ENCODE results near the gene KRTAP22-1. TPM values are rescaled to one million over a fixed set of nuclear protein-coding genes. Genes with fewer than 3 reads are reported as not detected.

The KRTAP22-1 gene
- not detected for polyA plus RNA-seq (2013, experiment 1 of 2)
- polyA plus RNA-seq (2013, experiment 2 of 2): not detected

DNA sequence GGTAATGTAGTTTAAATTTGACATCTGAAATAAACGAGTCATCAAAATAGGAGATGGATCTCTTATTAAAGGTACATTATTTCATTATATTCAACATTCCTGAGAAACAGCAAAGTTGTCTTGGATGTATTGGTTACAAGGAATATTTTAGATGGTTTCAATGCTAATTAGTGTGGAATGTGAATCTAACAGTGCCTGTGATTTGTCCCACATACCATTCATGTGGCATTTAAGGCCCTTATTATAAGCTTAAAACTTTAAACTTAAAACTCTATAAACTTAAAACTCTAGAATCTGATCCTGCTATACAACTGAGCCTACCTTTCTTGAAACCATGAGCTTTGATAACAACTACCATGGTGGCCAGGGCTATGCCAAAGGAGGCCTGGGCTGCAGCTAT, at the start of gene KRTAP22-1:
Gene KRTAP22-1 (plus strand): TSS at position 301 of the 400 bp plus-strand sequence.
- Histone ChIP-seq H3K4me2 (ENCODE audit: low read length, poor library complexity, severe bottlenecking) (no peak within 1 kb of the TSS), H3K23ac (ENCODE audit: low read length in 2 of 2) (no peak within 1 kb of the TSS), H3K4me3 (ENCODE audit: insufficient read depth in 1 of 2, low read depth in 1 of 2, low read length in 2 of 2) (no peak within 1 kb of the TSS), H3K36me3 (ENCODE audit: control insufficient read depth in 1 of 2, insufficient read depth in 2 of 2, low read depth in 1 of 2, low read length in 2 of 2) (no peaks in the 10 kb centered on the region), H3K14ac (ENCODE audit: low read length in 2 of 2) (no peak within 1 kb of the TSS), H3K4ac (ENCODE audit: low read depth in 1 of 2, low read length in 2 of 2) (no peak within 1 kb of the TSS), H2AK5ac (ENCODE audit: low read length, severe bottlenecking) (no peak within 1 kb of the TSS), H3K9me3 (ENCODE audit: control insufficient read depth, low read length) (peaks cover 5% of the 10 kb centered on the region), H3K27me3 (ENCODE audit: control insufficient read depth in 1 of 2, insufficient read depth in 1 of 2, low read length in 2 of 2) (no peaks in the 10 kb centered on the region), H2BK120ac (ENCODE audit: low read depth, low read length) (no peak within 1 kb of the TSS), H3K79me1 (replicated peaks; ENCODE audit: low read length, poor library complexity, severe bottlenecking) (no peaks in the 10 kb centered on the region), H3K9ac (ENCODE audit: low read length) (no peak within 1 kb of the TSS), H2AFZ (ENCODE audit: low read depth, low read length) (no peak within 1 kb of the TSS), H2BK5ac (ENCODE audit: low read depth, low read length, poor library complexity, severe bottlenecking) (no peak within 1 kb of the TSS), H3K4me1 (ENCODE audit: control insufficient read depth, insufficient read depth, low read depth, low read length) (no peaks in the 10 kb centered on the region), H4K8ac (ENCODE audit: low read length) (no peak within 1 kb of the TSS), H3K18ac (ENCODE audit: low read depth in 1 of 2, low read length in 2 of 2) (no peak within 1 kb of the TSS), H3K27ac (ENCODE audit: low read length, poor library complexity, severe bottlenecking) (no peak within 1 kb of the TSS), H2BK15ac (ENCODE audit: low read depth, poor library complexity, severe bottlenecking) (no peak within 1 kb of the TSS), H4K91ac (ENCODE audit: low read length) (no peak within 1 kb of the TSS), H2BK12ac (ENCODE audit: low read length in 2 of 2) (no peak within 1 kb of the TSS)
- WGBS: no CpG with 5 or more reads among the region's 1 CpG
- DNase-seq: no peak

DNA sequence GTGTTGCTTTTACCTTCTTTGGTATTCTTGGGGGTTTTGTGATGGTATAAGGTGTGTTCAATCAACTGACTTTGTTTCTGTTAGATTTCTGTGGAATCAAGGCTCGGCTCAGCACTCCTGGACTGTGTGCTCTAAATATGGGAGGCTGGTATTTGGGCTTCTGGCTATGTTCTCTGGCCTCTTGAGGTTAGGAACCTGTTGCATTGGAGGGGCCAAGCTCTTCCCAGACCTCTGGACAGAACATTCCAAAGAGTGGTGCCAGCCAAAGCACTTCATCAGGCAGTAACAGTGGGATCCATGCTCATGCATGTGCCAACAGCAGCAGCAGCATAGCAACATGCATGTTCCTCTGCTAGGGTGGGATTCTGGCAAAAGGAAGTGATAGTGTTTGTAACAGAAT, 48.1 kb upstream of the KRTAP22-1 start:
- H4K8ac ChIP-seq (ENCODE audit: low read length): no peak overlapping the region
- H3K27me3 ChIP-seq (ENCODE audit: control insufficient read depth in 1 of 2, insufficient read depth in 1 of 2, low read length in 2 of 2): no peaks in the 10 kb centered on the region
- no peak overlapping the region for H2AK5ac ChIP-seq (ENCODE audit: low read length, severe bottlenecking)
- H3K27ac ChIP-seq (ENCODE audit: low read length, poor library complexity, severe bottlenecking): no peak overlapping the region
- no peak overlapping the region for H3K4me2 ChIP-seq (ENCODE audit: low read length, poor library complexity, severe bottlenecking)
- H2BK120ac ChIP-seq (ENCODE audit: low read depth, low read length): no peak overlapping the region
- H2BK15ac ChIP-seq (ENCODE audit: low read depth, poor library complexity, severe bottlenecking): no peak overlapping the region
- H2BK12ac ChIP-seq (ENCODE audit: low read length in 2 of 2): no peak overlapping the region
- H2BK5ac ChIP-seq (ENCODE audit: low read depth, low read length, poor library complexity, severe bottlenecking): no peak overlapping the region
- H3K36me3 ChIP-seq (ENCODE audit: control insufficient read depth in 1 of 2, insufficient read depth in 2 of 2, low read depth in 1 of 2, low read length in 2 of 2): no peaks in the 10 kb centered on the region
- H2AFZ ChIP-seq (ENCODE audit: low read depth, low read length): no peak overlapping the region
- no peaks in the 10 kb centered on the region for H3K79me1 ChIP-seq (replicated peaks; ENCODE audit: low read length, poor library complexity, severe bottlenecking)
- H3K4me3 ChIP-seq (ENCODE audit: insufficient read depth in 1 of 2, low read depth in 1 of 2, low read length in 2 of 2): no peak overlapping the region
- H4K91ac ChIP-seq (ENCODE audit: low read length): no peak overlapping the region
- H3K9ac ChIP-seq (ENCODE audit: low read length): no peak overlapping the region
- no peak overlapping the region for H3K18ac ChIP-seq (ENCODE audit: low read depth in 1 of 2, low read length in 2 of 2)
- no peak overlapping the region for H3K14ac ChIP-seq (ENCODE audit: low read length in 2 of 2)
- H3K23ac ChIP-seq (ENCODE audit: low read length in 2 of 2): no peak overlapping the region
- WGBS: 18% methylated on average over 1 of the region's 1 CpG
- no peak for DNase-seq
- no peak overlapping the region for H3K4ac ChIP-seq (ENCODE audit: low read depth in 1 of 2, low read length in 2 of 2)
- H3K9me3 ChIP-seq (ENCODE audit: control insufficient read depth, low read length): peaks cover 22% of the 10 kb centered on the region
- no peaks in the 10 kb centered on the region for H3K4me1 ChIP-seq (ENCODE audit: control insufficient read depth, insufficient read depth, low read depth, low read length)

DNA sequence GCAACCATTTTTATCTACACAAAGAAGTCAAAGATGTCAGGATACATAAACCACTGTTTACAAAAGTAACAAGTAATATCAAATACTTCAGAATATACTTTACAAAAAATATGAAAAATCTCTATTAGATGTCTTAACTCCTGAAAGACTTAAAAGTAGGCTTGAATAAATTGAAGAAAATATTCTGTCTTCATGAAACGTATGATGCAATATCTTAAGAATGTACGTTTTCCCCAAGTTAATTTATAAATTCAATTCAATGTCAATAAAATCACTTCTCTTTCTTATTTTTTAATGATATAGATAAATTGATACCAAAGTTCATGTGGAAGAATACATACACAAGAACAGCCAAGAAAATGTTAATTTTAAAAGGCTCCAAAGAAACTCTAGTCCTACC, 45.8 kb upstream of the KRTAP22-1 start:
- H3K9ac ChIP-seq (ENCODE audit: low read length): no peak overlapping the region
- H3K4me1 ChIP-seq (ENCODE audit: control insufficient read depth, insufficient read depth, low read depth, low read length): no peaks in the 10 kb centered on the region
- H3K23ac ChIP-seq (ENCODE audit: low read length in 2 of 2): no peak overlapping the region
- no peak for DNase-seq
- no peaks in the 10 kb centered on the region for H3K79me1 ChIP-seq (replicated peaks; ENCODE audit: low read length, poor library complexity, severe bottlenecking)
- peaks cover 15% of the 10 kb centered on the region for H3K9me3 ChIP-seq (ENCODE audit: control insufficient read depth, low read length)
- no peak overlapping the region for H3K4me2 ChIP-seq (ENCODE audit: low read length, poor library complexity, severe bottlenecking)
- H3K27ac ChIP-seq (ENCODE audit: low read length, poor library complexity, severe bottlenecking): no peak overlapping the region
- H2AFZ ChIP-seq (ENCODE audit: low read depth, low read length): no peak overlapping the region
- no peak overlapping the region for H2AK5ac ChIP-seq (ENCODE audit: low read length, severe bottlenecking)
- no peak overlapping the region for H4K91ac ChIP-seq (ENCODE audit: low read length)
- no peak overlapping the region for H2BK120ac ChIP-seq (ENCODE audit: low read depth, low read length)
- H2BK15ac ChIP-seq (ENCODE audit: low read depth, poor library complexity, severe bottlenecking): no peak overlapping the region
- no peak overlapping the region for H3K14ac ChIP-seq (ENCODE audit: low read length in 2 of 2)
- H4K8ac ChIP-seq (ENCODE audit: low read length): no peak overlapping the region
- no peak overlapping the region for H3K4ac ChIP-seq (ENCODE audit: low read depth in 1 of 2, low read length in 2 of 2)
- H3K36me3 ChIP-seq (ENCODE audit: control insufficient read depth in 1 of 2, insufficient read depth in 2 of 2, low read depth in 1 of 2, low read length in 2 of 2): no peaks in the 10 kb centered on the region
- H3K4me3 ChIP-seq (ENCODE audit: insufficient read depth in 1 of 2, low read depth in 1 of 2, low read length in 2 of 2): no peak overlapping the region
- H2BK12ac ChIP-seq (ENCODE audit: low read length in 2 of 2): no peak overlapping the region
- WGBS: no CpG with 5 or more reads among the region's 2 CpGs
- H3K18ac ChIP-seq (ENCODE audit: low read depth in 1 of 2, low read length in 2 of 2): no peak overlapping the region
- no peaks in the 10 kb centered on the region for H3K27me3 ChIP-seq (ENCODE audit: control insufficient read depth in 1 of 2, insufficient read depth in 1 of 2, low read length in 2 of 2)
- H2BK5ac ChIP-seq (ENCODE audit: low read depth, low read length, poor library complexity, severe bottlenecking): no peak overlapping the region

DNA sequence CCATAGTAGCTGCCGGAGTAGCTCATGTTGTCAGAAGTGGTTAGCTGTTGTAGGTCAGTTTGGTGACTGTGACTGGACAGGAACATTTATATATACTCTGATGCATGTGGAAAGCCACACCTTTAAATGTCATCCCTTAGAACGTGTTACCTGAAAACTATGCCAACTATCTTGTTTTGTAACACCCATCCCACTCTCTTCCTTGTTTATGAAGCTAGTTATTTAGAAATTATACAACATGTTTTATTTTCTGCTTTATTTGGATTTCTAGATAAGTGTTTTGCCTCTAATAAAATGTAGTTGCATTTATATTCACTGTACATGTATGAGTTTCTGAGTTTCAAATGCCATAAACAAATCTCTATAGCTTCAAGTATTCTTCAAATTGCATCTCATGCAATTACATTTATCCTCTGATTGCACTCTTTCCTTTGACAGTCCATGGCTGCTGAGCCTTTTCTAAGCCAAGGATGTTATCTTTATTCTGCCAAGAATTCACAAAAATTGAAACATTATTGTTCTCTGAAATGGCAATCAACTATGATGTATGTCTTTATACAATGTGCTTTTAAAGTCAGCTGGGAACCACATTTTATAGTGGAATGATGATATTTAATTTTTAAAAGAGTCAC, 39.5 kb upstream of the KRTAP22-1 start, which contains the start of gene KRTAP19-7:
Gene KRTAP19-7 (minus strand): TSS at position 51 of the 632 bp plus-strand sequence. CDS start 25 bp downstream, at position 26.
- no peak within 1 kb of the TSS for H2BK12ac ChIP-seq (ENCODE audit: low read length in 2 of 2)
- H3K36me3 ChIP-seq (ENCODE audit: control insufficient read depth in 1 of 2, insufficient read depth in 2 of 2, low read depth in 1 of 2, low read length in 2 of 2): no peaks in the 10 kb centered on the region
- no peaks in the 10 kb centered on the region for H3K27me3 ChIP-seq (ENCODE audit: control insufficient read depth in 1 of 2, insufficient read depth in 1 of 2, low read length in 2 of 2)

More for the DNA sequence above, 39.5 kb upstream of the KRTAP22-1 start, which contains the start of gene KRTAP19-7:
- Histone ChIP-seq H2AFZ (ENCODE audit: low read depth, low read length) (no peak within 1 kb of the TSS), H3K9ac (ENCODE audit: low read length) (no peak within 1 kb of the TSS), H3K14ac (ENCODE audit: low read length in 2 of 2) (no peak within 1 kb of the TSS), H2BK120ac (ENCODE audit: low read depth, low read length) (no peak within 1 kb of the TSS), H2AK5ac (ENCODE audit: low read length, severe bottlenecking) (no peak within 1 kb of the TSS), H4K8ac (ENCODE audit: low read length) (no peak within 1 kb of the TSS), H4K91ac (ENCODE audit: low read length) (no peak within 1 kb of the TSS), H2BK15ac (ENCODE audit: low read depth, poor library complexity, severe bottlenecking) (no peak within 1 kb of the TSS), H2BK5ac (ENCODE audit: low read depth, low read length, poor library complexity, severe bottlenecking) (no peak within 1 kb of the TSS), H3K79me1 (replicated peaks; ENCODE audit: low read length, poor library complexity, severe bottlenecking) (no peaks in the 10 kb centered on the region), H3K27ac (ENCODE audit: low read length, poor library complexity, severe bottlenecking) (no peak within 1 kb of the TSS), H3K18ac (ENCODE audit: low read depth in 1 of 2, low read length in 2 of 2) (no peak within 1 kb of the TSS), H3K4me2 (ENCODE audit: low read length, poor library complexity, severe bottlenecking) (no peak within 1 kb of the TSS), H3K23ac (ENCODE audit: low read length in 2 of 2) (no peak within 1 kb of the TSS), H3K4ac (ENCODE audit: low read depth in 1 of 2, low read length in 2 of 2) (no peak within 1 kb of the TSS), H3K4me1 (ENCODE audit: control insufficient read depth, insufficient read depth, low read depth, low read length) (no peaks in the 10 kb centered on the region), H3K4me3 (ENCODE audit: insufficient read depth in 1 of 2, low read depth in 1 of 2, low read length in 2 of 2) (no peak within 1 kb of the TSS), H3K9me3 (ENCODE audit: control insufficient read depth, low read length) (no peaks in the 10 kb centered on the region)
- no peak for DNase-seq
- WGBS: 67% methylated on average over 1 of the region's 2 CpGs
